Fibroblast of upper back skin (primary cell): ENCODE measurements around the gene KL.

Experiments used
- DNase-seq: peaks from one replicate; pipeline ENCODE4 v3.0.0-alpha.2; 2013

The KL gene

GRCh38 chr13:33006134-33006533 is 10.1 kb upstream of the KL start:
- DNase-seq: no peak

GRCh38 chr13:33006638-33007037 is 9.6 kb upstream of the KL start:
- no peak for DNase-seq

- DNase-seq: no peak
Measured at GRCh38 chr13:33007237-33007636, 9.0 kb upstream of the KL start.

GRCh38 chr13:33007950-33008349 is 8.3 kb upstream of the KL start:
- DNase-seq: no peak

- no peak for DNase-seq
Measured at GRCh38 chr13:33008946-33009722, 7.1 kb upstream of the KL start.

GRCh38 chr13:33011828-33012470 is 4.3 kb upstream of the KL start:
- no peak for DNase-seq

GRCh38 chr13:33014291-33014690 is 1.9 kb upstream of the KL start:
- no peak for DNase-seq

GRCh38 chr13:33015241-33015668 is 968 bp upstream of the KL start:
- no peak for DNase-seq

- no peak for DNase-seq
Measured at GRCh38 chr13:33015791-33016323, 366 bp upstream of the KL start.

- peak; percentile 31 for DNase-seq
Measured at GRCh38 chr13:33017323-33017929, 1.2 kb downstream of the KL start.

GRCh38 chr13:33018886-33019285 is 2.7 kb downstream of the KL start:
- DNase-seq: no peak

GRCh38 chr13:33022986-33023385 is 6.8 kb downstream of the KL start:
- no peak for DNase-seq

- DNase-seq: no peak
Measured at GRCh38 chr13:33025220-33025744, 9.1 kb downstream of the KL start.

- DNase-seq: no peak
Measured at GRCh38 chr13:33026489-33027152, 10.4 kb downstream of the KL start.

- DNase-seq: no peak
Measured at GRCh38 chr13:33028620-33029019, 12.4 kb downstream of the KL start.

- no peak for DNase-seq
Measured at GRCh38 chr13:33031277-33031676, 15.1 kb downstream of the KL start.

- DNase-seq: no peak
Measured at GRCh38 chr13:33032037-33032625, 15.9 kb downstream of the KL start.

GRCh38 chr13:33033051-33033812 is 17.0 kb downstream of the KL start:
- no peak for DNase-seq

- no peak for DNase-seq
Measured at GRCh38 chr13:33033986-33034385, 17.8 kb downstream of the KL start.

GRCh38 chr13:33034882-33035520 is 18.8 kb downstream of the KL start:
- no peak for DNase-seq

- no peak for DNase-seq
Measured at GRCh38 chr13:33037673-33038072, 21.4 kb downstream of the KL start.
